ENCODE measurements around the gene ANKH.
"Not testable (repeated sequence)": the region's sequence is repeated elsewhere in the genome, so short reads cannot be mapped to it uniquely, and the experiment has no call there.

The ANKH gene

DNA sequence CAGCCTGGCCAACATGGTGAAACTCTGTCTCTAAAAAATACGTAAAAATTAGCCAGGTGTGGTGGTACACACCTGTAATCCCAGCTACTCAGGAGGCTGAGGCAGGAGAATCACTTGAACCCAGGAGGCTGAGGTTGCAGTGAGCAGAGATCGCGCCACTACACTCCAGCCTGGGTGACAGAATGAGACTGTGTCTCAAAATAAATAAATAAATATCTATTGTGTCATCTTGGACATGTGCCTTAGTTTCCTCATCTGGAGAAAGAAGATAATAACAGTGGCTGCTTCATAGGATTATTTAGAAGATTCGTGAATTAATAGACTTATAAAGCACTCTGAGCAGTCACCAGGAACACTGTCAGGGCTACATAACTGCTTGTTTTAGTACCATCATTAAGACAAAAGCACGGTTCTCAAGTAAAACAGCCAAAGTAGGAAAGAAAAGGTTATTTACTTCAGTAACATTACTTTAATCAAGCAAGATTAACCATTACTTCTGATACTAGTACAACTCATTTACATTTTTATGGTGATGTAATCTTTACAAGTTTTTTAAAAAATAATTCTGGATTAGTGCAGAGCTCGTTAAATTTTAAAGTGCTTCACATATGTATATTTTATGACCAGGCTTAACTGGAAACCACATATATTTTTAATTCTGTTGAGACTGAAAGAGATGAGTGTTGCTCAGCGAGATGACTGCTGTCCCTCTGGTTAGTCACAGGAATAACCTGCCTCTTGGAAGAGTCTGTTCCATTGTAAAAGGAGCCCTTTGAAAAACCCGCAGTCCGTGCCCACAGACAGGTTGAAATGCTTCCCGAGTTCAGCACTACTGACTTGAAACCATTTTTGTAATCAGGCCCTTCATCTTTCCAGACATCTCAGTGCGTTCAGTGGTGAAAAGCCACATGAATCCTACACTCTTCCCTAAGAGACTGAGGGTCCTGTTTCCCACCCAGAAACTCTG, 36.7 kb downstream of the ANKH start:
- TF ChIP-seq ZNF274 (IDR thresholded peaks at IDR 0.05; ENCODE audit: low read depth, low read length), result no peak
- no peak overlapping the region for H3K4me3 ChIP-seq (ENCODE audit: low read length)

DNA sequence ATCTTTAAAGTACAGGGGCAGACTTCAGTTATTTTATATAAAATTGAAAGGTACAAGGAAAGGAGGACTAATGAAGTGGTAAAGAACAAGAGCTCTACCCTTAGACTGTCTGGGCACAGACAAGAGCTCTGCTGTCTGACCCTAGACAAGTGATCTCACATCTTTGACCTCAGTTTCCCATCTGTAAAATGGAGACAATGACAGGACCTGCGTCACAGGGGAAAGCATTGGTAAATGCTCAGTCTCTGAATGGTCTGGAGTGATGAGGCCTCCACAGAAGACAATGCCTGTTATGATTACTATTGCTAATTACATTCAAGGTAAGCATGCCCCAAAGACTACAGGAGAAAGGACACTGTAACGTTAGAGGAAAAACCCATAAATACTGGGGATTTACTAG, 37.5 kb downstream of the ANKH start:
- no peak for TF ChIP-seq ZNF274 (IDR thresholded peaks at IDR 0.05; ENCODE audit: low read depth, low read length)
- no peak overlapping the region for H3K4me3 ChIP-seq (ENCODE audit: low read length)

DNA sequence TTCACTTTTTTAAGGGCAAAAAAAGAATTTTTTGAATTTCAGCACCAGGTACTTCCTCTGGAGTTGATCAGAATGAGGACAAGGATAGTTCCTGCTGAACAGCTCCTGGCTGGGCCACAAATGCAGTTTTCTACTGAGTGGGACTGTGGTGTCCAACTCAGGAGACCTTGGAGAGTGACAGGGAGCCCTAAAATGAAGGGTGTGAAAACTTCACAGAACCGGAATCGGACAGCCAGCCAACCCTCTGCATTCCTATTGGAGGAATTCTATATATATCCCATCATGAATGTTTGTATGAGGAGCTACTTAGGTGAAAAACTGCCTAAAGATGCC, 40.6 kb downstream of the ANKH start:
- TF ChIP-seq ZNF274 (IDR thresholded peaks at IDR 0.05; ENCODE audit: low read depth, low read length), result no peak
- H3K4me3 ChIP-seq (ENCODE audit: low read length), result no peak overlapping the region

DNA sequence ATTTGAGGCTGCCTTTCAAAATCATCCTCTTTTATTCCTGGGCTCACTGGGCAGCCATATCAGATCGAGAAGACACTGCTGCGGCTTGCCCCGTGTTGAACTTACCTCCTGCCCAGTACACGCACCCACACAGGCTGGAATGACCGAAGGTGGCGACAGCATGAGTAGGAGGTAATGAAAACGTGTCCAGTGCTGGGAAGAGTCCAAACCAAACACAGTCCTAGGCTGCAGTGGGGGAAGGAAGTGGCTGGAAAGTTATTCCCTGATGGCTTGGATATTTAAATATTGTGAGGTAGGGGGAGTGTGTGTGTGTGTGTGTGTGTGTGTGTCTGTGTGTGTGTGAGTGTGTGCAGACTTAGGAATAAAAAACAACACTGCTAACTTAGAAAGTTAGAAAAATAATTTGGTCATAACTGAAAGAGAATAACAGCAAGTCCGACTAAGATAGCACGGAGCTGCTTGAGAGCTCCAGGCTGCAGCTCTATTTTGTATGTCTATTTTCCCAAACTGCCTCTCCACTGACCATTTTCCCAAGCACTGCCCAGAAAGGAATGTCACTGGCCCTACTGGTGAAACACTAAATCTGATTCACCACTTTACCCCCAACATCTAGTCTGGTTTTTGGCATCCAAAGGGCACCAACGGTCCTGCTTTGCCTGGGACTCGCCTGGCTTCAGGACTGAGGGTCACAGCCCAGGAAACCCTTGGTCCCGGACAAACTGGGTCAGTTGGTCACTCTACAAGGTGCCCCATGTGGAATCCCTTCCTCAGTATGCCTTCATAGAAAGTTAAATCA, 41.2 kb downstream of the ANKH start:
- no peak for TF ChIP-seq ZNF274 (IDR thresholded peaks at IDR 0.05; ENCODE audit: low read depth, low read length)
- no peak overlapping the region for H3K4me3 ChIP-seq (ENCODE audit: low read length)

DNA sequence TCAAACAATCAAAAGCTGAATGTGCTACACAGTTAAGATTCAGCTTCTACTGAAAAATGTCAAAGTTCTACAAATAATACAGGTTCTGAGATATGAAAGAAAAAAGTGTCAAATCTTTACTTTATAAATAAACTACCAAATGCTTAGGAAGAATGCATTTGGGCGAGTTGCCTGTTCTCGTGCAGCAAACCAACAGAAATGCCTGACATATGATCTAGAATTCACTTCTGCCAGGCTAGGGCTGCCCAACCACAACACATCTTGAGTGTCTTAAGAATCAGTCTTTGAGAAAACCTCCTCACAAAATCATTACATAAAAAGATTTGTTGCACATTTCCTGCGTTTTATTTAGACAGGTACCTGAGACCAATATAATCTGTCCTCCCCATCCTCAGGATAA, 42.2 kb downstream of the ANKH start:
- no peak for TF ChIP-seq ZNF274 (IDR thresholded peaks at IDR 0.05; ENCODE audit: low read depth, low read length)
- H3K4me3 ChIP-seq (ENCODE audit: low read length), result no peak overlapping the region

DNA sequence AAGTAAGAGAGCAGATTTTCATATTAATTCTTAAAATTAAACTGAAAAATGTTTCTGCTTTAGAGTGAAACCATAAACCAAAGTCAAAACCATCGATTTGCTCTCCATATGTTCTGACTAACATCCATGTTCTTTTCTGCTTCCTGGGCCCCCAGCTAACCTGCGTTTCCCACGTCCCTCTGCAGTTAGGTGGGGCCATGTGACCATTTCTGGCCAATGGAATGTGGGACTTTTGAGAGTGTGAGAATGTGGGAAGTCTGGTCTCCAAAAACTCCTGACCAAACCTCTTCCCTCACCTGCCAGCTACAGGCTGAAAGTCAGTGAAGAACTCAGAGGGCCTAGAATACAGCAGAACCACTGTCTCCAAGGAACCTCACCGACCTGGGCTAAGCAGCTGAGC, 44.9 kb downstream of the ANKH start:
- TF ChIP-seq ZNF274 (IDR thresholded peaks at IDR 0.05; ENCODE audit: low read depth, low read length), result no peak
- H3K4me3 ChIP-seq (ENCODE audit: low read length), result no peak overlapping the region

DNA sequence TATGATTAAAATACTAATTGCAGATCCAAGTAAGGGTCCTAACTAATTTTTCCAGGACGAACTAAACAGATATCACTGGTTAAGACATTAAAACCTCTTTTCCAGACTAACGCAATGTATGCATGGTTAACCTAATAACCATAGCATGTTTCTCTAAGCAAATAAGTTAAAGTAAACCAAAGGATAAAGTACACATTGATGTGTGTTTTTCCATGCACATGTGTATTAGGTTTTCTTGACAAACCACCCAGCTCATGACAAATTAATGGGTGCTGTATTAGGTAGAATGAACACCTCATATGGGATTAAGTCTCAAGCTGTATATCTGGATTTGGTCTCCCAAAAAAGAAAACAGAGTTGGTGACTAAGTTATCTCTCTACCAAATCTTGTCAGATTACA, 45.6 kb downstream of the ANKH start:
- no peak for TF ChIP-seq ZNF274 (IDR thresholded peaks at IDR 0.05; ENCODE audit: low read depth, low read length)
- H3K4me3 ChIP-seq (ENCODE audit: low read length), result no peak overlapping the region

DNA sequence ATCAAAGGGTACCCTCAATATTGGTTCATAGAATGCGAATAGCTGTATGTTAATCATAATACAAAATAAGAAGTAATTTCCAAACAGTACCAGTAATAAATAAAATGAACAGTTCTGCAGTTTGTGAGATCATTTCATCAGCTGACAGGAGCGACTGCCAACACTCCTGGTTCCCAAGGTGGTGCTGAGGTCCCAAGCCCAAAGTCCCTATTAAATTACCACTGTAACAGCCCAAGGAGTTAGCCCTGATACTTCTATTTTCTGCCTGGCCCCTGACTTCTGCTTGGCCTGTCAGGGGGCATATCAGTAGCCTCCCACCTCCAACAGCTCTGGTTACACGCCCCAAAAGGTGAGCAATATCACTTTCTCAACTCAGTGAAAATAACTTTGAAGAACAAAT, 47.1 kb downstream of the ANKH start:
- TF ChIP-seq ZNF274 (IDR thresholded peaks at IDR 0.05; ENCODE audit: low read depth, low read length), result no peak
- H3K4me3 ChIP-seq (ENCODE audit: low read length), result no peak overlapping the region

DNA sequence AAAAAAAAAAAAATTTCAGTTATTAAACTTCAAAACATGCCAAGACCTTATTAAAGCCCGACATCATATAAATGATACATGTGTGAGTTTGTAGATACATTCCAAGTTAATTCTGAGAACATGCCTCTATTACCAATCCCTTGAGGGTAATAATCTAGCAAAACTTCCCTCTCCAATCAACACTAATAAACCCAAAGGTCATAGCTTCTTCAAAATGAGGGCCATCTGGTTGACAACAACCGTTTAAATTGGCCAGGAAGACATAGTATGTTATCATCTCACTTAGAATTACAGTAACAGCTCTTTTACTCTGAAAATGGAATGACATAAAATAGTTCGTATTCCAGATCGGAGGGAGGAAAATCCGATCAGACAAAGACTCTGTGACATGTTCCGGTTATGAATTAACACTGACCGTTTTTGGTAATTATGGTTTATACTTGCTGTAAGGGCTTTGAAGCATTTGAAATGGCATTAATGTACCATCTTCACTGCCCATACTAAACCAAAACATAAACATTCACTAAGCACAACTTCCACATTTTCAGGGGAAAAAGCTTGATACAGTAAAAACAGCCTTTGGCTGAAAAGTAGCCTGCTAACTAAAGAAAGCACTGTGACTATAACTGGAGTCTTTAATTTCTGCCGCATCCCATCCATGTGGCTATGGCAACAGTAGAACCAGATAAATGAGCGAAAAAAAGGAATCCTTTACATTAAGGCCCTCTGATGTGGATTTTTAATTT, 50.3 kb downstream of the ANKH start:
- no peak overlapping the region for H3K4me3 ChIP-seq (ENCODE audit: low read length)
- no peak for TF ChIP-seq ZNF274 (IDR thresholded peaks at IDR 0.05; ENCODE audit: low read depth, low read length)

DNA sequence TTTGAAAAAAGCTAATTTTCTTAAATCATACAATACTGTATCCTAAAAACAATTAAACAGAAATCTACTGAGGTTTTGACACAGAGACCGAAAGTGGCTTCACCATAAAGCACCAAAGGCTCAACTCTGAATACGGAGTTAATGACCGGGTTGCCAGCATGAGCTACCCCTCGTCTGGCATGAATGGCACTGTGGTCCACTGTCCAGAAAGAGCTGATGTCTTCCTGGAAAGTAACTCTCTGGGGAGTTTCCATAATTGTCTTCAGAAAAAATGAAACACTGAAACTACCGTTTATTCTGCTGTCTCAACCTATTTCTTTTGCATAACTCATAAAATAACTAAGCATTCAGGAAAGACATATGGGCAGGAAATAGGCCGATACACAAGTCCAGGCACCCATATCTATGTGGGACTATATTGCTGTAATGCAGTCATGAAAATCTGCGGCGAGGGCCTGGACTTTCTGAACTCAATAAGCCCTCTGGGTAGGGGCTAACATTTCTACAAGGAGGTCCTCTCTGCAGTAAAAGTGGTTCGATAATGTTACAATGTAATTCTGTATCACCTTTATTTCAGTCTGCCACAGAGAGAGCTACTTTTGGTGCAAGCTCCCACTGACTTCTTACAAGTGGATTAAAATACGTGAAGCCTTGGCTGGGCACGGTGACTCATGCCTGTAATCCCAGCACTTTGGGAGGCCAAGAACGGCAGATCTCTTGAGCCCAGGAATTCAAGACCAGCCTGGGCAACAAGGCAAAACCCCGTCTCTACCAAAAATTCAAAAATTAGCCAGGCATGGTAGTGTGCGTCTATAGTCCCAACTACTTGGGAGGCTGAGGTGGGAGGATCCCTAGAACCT, 52.4 kb downstream of the ANKH start:
- TF ChIP-seq ZNF274 (IDR thresholded peaks at IDR 0.05; ENCODE audit: low read depth, low read length), result no peak
- no peak overlapping the region for H3K4me3 ChIP-seq (ENCODE audit: low read length)

DNA sequence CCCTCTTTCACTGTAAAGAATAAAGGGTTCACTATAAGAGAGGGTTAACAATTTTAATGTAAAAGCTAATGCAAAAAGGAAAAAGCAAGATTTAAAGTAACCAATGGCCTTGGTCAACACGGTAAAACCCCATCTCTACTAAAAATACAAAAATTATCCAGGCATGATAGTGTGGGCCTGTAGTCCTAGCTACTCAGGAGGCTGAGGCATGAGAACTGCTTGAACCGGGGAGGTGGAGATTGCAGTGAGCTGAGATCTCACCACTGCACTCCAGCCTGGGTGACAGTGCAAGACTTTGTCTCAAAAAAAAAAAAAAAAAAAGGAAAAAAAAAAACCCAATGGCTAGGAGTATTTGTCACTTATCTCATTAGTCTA, 53.8 kb downstream of the ANKH start:
- H3K4me3 ChIP-seq (ENCODE audit: low read length), result not testable (repeated sequence)

DNA sequence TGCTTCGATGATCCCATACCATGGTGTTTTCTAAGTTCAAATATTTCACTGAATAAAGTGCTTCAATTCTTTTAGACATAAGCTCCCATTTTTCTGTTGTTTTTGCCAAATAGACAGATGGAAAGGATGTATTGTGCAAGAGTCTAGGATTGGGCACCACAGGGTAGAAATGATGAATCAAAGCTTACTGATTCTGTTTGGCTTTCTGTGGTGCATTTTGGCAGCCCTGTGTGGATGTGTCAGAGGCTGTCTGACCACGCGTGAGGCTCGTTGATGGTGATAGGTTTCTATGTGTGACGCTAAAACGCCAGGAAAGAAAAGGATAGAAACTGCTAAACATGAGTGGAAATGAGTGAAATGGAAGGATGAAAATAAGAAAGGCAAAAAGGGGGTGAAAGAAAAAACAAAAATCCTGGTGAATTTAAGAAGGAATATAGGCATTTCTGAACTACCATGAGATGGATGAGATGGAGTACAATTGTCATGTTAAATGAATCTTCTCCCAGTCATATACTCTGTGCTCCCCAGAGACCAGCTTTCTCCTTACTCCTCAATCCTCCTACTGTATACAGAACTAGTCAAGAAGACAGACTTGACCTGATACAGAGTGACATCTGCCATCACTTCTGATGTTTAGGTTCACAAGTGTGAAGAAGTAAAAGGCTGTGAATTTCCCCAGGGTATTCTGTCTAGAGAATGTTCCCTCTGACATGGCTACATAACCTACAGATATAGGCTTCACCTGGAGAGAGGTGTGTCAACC, 54.4 kb downstream of the ANKH start:
- TF ChIP-seq ZNF274 (IDR thresholded peaks at IDR 0.05; ENCODE audit: low read depth, low read length), result no peak
- no peak overlapping the region for H3K4me3 ChIP-seq (ENCODE audit: low read length)

DNA sequence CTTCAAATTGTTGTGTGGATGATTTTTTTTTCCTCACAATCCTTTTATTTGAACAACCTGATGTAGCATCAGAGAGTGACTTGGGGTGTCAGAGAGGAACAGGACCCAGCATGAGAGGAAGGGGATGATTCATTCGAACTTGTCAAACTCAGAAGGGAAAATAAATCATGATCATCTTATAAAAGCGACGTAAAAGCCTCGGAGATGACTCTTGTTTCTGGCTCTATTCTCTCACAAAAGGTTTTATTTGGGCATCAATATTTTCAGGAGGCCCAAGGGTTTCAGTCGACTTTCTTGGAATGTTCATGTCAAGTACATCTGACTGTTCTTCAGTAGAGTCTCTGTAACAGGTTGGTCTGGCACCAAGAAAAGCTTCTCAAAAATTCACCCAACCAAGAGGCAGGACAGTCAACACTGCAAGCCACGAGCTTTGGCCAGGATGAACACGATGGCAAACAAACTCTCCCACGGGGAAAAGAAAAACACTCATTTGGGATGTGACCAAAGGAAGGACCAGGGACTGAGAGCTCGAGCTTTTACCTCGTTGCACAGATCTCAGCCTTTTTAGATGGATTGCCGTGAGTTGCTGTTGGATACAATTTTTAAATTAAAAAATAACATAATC, 55.1 kb downstream of the ANKH start:
- H3K4me3 ChIP-seq (ENCODE audit: low read length), result no peak overlapping the region
- TF ChIP-seq ZNF274 (IDR thresholded peaks at IDR 0.05; ENCODE audit: low read depth, low read length), result no peak

Data from GM08714 (cell line).